B cell (primary cell): Measurements from ENCODE around the gene MEGF8.

Experiments
- EZH2 ChIP-seq: IDR thresholded peaks from 2 replicates; pipeline ENCODE4 v1.6.1; 2012; ENCODE audit warnings: borderline replicate concordance, low read depth, mild to moderate bottlenecking, moderate library complexity, low read length; ENCODE audit not compliant: insufficient read depth, poor library complexity, severe bottlenecking
- TF ChIP-seq, protein P1 (sequence below): fragments of 200-600 bp; IDR thresholded peaks from one replicate; pipeline ENCODE4 v1.8.0; 2022; ENCODE audit warnings: antibody characterized with exemption, mild to moderate bottlenecking

DNA sequence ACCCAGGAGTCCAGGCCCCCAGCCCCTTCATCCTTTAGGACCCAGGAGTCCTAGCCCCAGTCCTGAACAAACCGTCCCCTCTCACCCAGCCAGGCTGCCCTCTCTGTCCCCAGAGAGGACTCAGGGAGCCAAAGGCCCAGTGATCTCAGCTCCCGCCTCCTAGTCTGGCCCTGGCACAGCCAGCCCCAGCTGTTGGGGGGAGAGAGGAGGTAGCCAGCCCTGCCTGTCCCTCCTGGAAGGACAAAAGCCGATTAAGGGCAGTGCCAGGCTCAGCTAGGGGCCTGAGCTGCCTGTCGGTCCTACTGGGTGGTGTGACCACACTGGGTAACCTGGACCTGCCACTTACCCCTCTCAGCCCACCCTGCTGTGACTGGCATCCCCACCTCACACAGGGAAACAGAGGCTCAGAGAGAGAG lies 87.2 kb downstream of the MEGF8 start:
- TF ChIP-seq, protein P1, sequence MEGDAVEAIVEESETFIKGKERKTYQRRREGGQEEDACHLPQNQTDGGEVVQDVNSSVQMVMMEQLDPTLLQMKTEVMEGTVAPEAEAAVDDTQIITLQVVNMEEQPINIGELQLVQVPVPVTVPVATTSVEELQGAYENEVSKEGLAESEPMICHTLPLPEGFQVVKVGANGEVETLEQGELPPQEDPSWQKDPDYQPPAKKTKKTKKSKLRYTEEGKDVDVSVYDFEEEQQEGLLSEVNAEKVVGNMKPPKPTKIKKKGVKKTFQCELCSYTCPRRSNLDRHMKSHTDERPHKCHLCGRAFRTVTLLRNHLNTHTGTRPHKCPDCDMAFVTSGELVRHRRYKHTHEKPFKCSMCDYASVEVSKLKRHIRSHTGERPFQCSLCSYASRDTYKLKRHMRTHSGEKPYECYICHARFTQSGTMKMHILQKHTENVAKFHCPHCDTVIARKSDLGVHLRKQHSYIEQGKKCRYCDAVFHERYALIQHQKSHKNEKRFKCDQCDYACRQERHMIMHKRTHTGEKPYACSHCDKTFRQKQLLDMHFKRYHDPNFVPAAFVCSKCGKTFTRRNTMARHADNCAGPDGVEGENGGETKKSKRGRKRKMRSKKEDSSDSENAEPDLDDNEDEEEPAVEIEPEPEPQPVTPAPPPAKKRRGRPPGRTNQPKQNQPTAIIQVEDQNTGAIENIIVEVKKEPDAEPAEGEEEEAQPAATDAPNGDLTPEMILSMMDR = no peak
- no peak for TF ChIP-seq EZH2
